HG02870 (cell line): Measurements from ENCODE around the gene CAD.
A peak's percentile ranks its signal among the peaks of the same experiment; 100 is the strongest.
"Not testable (repeated sequence)": the region's sequence is repeated elsewhere in the genome, so short reads cannot be mapped to it uniquely, and the experiment has no call there.

Source experiments
- ATAC-seq: cut with Tn5 transposase; IDR thresholded peaks from one replicate; pipeline ENCODE4 v1.9.1; 2021; ENCODE audit warnings: mild to moderate bottlenecking, moderate library complexity; ENCODE audit not compliant: unreplicated experiment

CAD gene

DNA sequence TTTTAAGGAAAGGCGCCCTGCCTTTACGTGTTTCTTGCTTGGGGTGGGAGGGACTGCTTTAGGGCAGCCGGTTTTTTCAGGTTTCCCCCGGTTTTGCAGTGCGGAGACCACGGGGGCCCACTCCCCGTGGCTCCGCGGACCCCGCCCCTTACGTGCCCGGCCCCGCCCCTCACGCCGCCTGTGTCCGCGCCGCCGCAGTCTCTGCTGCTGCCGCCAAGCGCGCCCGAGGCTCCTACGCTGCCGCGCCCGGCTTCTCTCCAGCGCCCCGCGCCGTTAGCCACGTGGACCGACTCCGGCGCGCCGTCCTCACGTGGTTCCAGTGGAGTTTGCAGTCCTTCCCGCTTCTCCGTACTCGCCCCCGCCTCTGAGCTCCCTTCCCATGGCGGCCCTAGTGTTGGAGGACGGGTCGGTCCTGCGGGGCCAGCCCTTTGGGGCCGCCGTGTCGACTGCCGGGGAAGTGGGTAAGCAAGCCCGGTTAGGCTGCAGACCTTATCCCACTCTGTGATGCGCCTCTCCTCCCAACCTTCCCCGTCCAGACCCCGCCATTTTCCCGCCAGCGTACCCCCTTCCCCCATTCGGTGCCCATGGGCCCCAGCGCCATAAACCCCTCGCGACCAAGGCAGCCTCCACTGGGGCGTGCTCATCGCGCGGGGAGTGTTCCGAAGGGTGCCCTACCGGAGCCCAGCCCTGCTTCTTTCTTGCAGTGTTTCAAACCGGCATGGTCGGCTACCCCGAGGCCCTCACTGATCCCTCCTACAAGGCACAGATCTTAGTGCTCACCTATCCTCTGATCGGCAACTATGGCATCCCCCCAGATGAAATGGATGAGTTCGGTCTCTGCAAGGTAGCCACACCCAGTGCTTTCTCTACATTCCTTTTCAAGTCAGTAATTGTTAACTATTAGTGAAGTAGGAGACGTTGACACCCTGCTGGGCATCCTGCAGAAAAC lies at the start of gene CAD:
Gene CAD (plus strand): TSS at position 197 of the 949 bp plus-strand sequence. CDS start 183 bp downstream, at position 380.
- peak; percentile 59 for ATAC-seq

GRCh38 chr2:27170581-27171337 lies 46.4 kb upstream of the CAD start:
- ATAC-seq: no peak

DNA sequence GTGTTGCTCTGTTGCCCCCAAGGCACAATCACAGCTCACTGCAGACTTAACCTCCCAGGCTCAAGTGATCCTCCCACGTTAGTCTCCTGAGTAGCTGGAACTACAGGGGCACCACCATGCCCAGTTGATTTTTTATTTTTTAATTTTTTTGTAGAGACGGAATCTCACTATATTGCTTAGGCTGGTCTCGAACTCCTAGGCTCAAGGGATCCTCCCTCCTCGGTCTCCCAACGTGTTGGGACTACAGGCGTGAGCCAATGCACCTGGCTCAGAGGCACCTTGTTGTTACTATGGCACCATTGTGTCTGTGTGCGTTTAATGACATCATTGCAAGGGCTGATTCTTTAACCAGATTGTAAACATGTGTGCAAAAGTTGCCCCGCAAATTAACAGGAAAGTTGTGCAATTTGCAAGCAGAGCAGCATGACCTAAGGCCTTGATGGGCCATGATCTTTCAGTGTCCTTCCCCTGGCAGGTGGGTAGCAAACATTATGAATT lies 45.8 kb upstream of the CAD start:
- no peak for ATAC-seq

DNA sequence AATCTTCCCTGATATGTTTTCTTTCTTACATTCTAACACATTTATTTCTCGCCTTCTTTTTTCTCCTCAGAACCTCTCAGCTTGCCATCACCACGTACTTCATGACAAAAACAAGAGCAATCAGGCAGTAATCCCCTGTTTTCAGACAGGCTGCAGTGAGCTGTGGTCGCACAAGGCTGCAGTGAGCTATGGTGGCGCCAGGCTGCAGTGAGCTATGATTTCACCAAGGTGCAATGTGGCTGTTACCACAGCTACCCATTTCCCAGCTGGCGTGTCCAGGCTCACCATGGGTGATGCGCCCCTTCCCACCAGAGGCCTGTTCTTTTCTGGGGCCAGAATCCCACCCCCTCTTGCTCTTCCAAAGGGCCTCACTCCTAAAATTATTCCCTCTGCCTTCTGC lies 42.5 kb upstream of the CAD start:
- ATAC-seq: no peak

DNA sequence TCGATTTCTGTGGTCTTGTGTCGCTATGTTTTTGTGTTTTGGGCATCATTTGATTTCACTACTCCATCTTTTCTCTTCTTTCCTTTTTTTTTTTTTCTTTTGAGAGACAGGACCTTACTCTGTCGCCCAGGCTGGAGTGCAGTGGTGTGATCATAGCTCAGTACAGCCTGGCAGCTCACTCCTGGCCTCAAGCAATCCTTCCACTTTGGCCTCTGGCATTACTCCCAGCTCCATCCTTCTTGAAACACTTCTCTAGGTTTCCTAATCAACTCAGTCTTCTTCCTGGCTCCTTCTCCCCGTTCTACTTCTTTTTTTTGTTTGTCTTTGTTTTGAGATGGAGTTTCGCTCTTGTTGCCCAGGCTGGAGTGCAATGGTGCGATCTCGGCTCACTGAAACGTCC lies 41.8 kb upstream of the CAD start:
- no peak for ATAC-seq

DNA sequence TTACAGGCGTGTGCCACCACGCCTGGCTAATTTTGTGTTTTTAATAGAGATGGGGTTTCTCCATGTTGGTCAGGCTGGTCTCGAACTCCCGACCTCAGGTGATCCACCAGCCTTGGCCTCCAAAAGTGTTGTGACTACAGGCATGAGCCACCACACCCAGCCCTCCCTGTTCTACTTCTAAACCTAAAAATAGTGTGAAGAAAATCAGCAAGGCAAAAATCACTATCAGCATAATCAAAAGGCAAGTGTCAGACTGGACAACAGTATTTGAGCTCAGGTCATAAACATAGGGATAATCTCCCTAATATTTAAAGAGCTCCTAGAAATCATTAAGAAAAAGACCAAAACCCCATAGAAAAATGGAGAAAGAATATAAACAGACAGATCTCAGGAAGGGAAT lies 41.4 kb upstream of the CAD start:
- ATAC-seq: not testable (repeated sequence)

- ATAC-seq: no peak
These were observed 39.5 kb upstream of the CAD start for GRCh38 chr2:27177441-27178351.

- ATAC-seq: no peak
These were observed 38.7 kb upstream of the CAD start for GRCh38 chr2:27178469-27178868.

DNA sequence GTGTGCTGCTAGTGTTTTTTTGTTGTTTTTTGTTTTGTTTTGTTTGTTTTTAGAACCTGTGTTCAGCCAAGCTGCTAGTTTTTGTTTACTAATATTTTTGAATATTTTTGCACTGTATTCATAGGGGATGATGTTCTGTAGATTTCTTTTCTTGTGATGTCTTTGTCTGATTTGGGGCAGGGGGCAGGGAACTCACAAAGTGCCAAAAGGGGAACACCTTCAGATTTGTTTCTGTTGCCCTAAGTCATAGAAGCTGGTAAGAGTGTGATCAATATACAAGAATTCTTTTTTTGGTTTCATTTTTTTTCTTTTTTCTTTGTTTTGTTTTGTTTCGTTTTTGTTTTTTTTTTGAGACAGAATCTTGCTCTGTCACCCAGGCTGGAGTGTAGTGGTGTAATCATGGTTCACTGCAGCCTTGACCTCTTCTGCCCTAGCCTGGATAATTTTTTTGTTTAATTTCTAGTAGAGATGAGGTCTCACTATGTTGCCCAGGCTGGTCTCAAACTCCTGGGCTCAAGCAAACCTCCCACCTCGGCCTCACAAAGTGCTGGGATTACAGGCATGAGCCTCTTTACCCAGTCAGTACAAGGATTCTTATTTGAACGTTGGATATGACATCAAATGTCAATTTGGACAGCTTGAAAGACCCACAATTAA lies 37.7 kb upstream of the CAD start:
- no peak for ATAC-seq

DNA sequence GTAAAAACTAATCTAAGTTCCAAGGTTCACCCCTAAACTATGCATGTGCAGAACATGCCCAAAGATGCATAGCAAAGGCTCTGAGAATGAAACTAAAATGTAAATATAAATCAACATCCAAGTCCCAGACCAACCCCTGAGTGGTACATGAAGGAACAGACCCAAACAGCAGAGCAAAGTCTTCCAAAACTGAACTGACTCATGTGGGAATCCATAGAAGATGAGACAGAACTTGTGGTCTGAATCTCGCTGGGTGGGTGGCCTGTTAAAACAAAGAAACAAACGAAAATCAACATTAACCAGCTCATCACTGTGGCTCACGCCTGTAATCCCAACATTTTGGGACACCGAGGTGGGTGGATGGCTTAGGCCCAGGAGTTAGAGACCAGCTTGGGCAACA lies 34.8 kb upstream of the CAD start:
- no peak for ATAC-seq

DNA sequence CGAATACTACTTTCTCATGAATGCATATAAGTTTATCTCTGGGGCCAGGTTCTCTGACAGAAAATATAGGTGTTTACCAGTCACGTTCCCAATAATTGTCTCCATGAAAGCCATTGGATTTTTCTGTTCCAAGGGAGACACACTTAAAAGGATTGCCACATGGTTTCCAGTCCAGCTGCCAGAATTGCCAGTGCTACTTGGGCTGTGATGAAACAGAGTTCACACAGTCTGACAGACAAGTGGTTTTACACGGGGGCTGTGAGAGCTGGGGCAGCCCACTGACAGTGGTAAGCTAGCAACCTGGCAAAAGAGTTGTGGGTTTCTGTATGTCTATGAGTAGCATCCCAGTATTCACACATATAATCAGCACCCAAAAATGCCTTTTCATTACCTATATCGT lies 33.1 kb upstream of the CAD start:
- no peak for ATAC-seq

GRCh38 chr2:27185331-27186026 lies 31.7 kb upstream of the CAD start:
- no peak for ATAC-seq

DNA sequence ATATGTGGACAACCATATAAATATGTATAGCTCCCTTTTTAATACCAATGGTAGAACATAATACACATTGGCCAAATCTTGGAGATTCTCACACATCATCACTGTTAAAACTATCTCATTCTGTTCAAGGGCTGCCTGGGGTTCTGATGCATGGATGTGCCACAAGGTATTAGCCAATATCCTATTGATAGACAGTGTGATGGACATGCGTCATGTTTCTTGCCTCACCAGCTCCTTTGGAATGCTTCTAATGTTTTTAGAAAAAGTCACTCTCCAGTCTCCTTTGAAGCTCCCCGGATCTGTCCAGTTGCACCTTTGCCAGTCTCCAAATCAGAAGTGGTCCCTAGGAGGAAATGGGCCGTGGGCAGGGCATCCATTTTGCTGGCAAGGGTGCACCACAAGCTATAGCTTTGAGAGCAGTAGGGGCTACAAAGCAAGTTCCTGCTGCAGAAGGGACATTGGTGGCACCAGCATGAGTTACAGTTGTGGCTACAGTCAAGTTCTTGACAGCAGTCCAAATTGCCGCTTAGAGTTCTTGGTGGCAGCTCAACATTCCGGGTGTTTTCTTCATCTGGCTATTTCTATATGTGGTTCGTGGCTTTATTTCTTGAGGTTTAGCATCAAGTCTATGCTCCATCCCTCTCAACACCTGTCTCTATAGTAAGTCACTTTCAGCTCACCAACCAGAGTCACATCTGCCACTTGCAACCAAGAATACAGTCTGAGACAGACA lies 30.4 kb upstream of the CAD start:
- ATAC-seq: no peak

GRCh38 chr2:27189989-27190388 lies 27.2 kb upstream of the CAD start:
- ATAC-seq: no peak

GRCh38 chr2:27191070-27191829 lies 25.9 kb upstream of the CAD start:
- ATAC-seq: no peak

DNA sequence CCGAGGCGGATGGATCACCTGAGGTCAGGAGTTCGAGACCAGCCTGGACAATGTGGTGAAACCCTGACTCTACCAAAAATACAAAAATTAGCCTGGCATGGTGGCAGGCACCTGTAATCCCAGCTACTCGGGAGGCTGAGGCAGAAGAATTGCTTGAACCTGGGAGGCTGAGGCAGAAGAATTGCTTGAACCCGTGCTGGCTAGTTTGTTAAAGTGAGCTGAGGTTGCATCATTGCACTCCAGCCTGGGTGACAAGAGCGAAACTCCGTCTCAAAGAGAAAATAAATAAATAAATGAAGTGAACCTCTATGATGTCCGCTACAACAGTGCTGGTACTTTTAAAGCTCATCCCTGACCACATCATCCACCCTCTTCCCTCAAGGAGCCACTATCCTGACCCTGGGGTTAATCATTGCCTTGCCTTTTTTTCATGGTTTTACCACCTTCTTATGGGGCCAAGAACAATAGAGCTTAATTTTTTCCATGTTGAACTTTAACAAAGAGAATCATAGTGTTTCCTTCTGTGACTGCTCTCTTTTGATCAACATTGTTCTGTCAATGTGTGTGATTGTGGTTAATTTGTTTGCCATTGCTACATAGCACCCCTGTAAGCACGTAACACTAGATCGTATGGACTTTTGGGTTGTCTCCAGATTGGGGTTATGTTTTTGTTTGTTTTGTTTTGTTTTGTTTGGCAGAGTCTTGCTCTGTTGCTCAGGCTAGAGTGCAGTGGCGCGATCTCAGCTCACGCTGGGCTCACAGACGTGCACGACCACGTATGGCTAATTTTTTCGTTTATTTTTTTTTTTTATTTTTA lies 22.4 kb upstream of the CAD start:
- ATAC-seq: no peak

GRCh38 chr2:27195799-27196198 lies 21.4 kb upstream of the CAD start:
- ATAC-seq: not testable (repeated sequence)
